Measurements from ENCODE around the gene NME7.

NME7 gene

DNA sequence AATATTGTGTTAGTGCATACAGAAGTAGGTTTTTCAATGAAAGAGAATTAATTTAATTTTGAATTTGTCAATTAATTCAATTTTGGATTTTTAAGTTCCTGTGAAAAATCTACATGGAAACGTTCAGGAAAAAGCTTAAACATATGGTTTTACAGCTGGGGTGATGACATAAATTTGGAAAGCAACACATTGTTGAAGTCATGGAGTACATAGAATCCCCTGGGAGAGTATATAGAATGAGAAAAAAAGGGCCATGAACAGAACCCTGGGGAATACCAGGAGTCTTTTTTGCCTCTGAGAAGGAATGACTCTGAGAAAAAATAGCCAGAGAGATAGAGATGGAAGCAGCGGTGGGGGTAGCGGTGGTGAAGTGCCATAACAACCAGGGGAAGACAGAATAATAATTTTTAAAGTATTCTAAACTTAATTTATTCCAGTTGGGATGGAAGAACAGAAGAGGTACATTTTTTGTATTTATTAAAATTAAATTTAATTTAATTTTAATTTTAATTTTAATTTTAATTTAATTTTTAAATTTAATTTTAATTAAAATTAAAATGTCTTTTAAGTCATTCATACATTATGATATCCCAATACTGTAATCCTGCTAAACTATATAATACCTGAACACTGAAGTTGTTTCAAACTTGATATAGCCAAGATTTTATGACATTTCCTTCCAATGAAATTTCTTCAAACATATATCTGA, 48.9 kb downstream of the NME7 start:
- H3K27me3 ChIP-seq (ENCODE audit: insufficient read depth, low read depth, severe bottlenecking): no peaks in the 10 kb centered on the region
- no peak overlapping the region for H3K4me3 ChIP-seq (ENCODE audit: low read depth, low read length)
- no peak for DNase-seq
- no peaks in the 10 kb centered on the region for H3K9me3 ChIP-seq (ENCODE audit: severe bottlenecking)
- TF ChIP-seq, protein P1, sequence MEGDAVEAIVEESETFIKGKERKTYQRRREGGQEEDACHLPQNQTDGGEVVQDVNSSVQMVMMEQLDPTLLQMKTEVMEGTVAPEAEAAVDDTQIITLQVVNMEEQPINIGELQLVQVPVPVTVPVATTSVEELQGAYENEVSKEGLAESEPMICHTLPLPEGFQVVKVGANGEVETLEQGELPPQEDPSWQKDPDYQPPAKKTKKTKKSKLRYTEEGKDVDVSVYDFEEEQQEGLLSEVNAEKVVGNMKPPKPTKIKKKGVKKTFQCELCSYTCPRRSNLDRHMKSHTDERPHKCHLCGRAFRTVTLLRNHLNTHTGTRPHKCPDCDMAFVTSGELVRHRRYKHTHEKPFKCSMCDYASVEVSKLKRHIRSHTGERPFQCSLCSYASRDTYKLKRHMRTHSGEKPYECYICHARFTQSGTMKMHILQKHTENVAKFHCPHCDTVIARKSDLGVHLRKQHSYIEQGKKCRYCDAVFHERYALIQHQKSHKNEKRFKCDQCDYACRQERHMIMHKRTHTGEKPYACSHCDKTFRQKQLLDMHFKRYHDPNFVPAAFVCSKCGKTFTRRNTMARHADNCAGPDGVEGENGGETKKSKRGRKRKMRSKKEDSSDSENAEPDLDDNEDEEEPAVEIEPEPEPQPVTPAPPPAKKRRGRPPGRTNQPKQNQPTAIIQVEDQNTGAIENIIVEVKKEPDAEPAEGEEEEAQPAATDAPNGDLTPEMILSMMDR (IDR thresholded peaks at IDR 0.05; ENCODE audit: low read depth, low read length): no peak
- no peak overlapping the region for H3K27ac ChIP-seq
- no peaks in the 10 kb centered on the region for H3K36me3 ChIP-seq

DNA sequence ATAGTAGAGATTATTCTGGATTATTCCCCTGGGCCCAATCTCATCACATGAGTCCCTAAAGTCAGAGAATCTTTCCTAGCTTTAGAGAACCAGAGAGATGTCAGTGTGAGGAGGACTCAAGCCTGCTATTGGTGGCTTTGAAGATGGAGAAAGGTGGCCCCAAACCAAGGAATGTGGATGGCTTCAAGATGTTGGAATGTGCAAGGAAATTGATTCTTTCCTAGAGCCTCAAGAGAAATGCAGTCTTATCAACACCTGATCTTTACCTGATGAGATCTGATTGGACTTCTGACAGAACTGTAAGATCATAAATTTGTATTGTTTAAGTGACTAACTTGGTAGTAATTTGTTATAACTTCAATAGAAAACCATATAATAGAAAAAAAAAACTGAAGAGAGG, 51.0 kb downstream of the NME7 start:
- DNase-seq: no peak
- TF ChIP-seq, protein P1 (IDR thresholded peaks at IDR 0.05; ENCODE audit: low read depth, low read length): no peak
- Histone ChIP-seq H3K9me3 (ENCODE audit: severe bottlenecking) (no peaks in the 10 kb centered on the region), H3K36me3 (no peaks in the 10 kb centered on the region), H3K27ac (no peak overlapping the region), H3K4me3 (ENCODE audit: low read depth, low read length) (no peak overlapping the region), H3K27me3 (ENCODE audit: insufficient read depth, low read depth, severe bottlenecking) (no peaks in the 10 kb centered on the region)

- no peak for DNase-seq
- Histone ChIP-seq H3K36me3 (no peaks in the 10 kb centered on the region), H3K4me3 (ENCODE audit: low read depth, low read length) (no peak overlapping the region), H3K9me3 (ENCODE audit: severe bottlenecking) (no peaks in the 10 kb centered on the region), H3K27ac (no peak overlapping the region), H3K27me3 (ENCODE audit: insufficient read depth, low read depth, severe bottlenecking) (no peaks in the 10 kb centered on the region)
- TF ChIP-seq, protein P1 (IDR thresholded peaks at IDR 0.05; ENCODE audit: low read depth, low read length): no peak
Observed at GRCh38 chr1:169312084-169312954, 55.3 kb downstream of the NME7 start.

DNA sequence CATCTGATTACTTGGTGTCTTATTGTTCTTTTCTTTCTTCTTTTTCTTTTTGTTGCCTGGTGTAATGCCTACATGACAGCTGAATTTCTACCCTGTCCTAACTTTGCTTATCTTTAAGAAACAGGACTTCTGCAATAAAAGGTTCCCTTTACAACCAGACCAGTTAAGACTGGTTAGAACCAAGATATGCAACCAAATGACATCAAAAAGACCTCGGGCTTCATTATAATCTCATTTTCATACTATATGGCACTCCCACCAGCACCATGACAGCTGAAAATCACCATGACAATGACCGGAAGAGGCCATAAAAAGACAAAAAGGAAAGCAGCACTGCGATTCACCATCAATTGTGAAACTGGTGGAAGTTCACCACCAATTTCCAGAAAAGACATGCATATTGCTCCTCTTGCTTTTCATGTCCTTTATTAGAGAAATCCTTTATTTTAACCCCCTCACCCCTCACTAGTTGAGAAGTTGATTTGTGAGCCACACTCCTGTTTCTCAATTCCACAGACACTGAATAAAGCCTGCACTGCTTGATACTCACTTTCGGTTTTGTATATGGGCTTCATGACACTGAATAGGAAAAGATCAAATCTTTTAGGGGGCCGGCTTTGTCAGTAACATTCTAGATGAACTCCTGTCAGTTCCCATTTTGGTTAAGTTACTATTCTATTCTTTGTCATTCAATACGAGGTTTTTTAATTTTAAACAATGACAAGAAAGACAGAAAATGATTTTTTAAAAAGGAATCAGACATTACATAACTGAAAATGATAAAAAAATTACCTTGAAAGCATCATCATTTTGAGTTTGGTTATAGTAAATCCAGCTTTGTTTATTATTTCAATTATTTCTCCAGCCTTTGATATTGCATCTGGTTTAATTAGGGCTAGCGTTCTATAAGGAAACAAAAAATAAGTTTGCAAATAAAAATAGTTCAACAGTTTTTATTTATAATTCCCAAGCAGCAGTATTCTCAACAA, 58.1 kb downstream of the NME7 start:
- H3K4me3 ChIP-seq (ENCODE audit: low read depth, low read length): no peak overlapping the region
- TF ChIP-seq, protein P1 (IDR thresholded peaks at IDR 0.05; ENCODE audit: low read depth, low read length): no peak
- no peaks in the 10 kb centered on the region for H3K36me3 ChIP-seq
- no peak for DNase-seq
- no peaks in the 10 kb centered on the region for H3K9me3 ChIP-seq (ENCODE audit: severe bottlenecking)
- H3K27ac ChIP-seq: no peak overlapping the region
- H3K27me3 ChIP-seq (ENCODE audit: insufficient read depth, low read depth, severe bottlenecking): no peaks in the 10 kb centered on the region

- no peak for DNase-seq
- Histone ChIP-seq H3K9me3 (ENCODE audit: severe bottlenecking) (no peaks in the 10 kb centered on the region), H3K27me3 (ENCODE audit: insufficient read depth, low read depth, severe bottlenecking) (no peaks in the 10 kb centered on the region), H3K4me3 (ENCODE audit: low read depth, low read length) (no peak overlapping the region), H3K36me3 (no peaks in the 10 kb centered on the region), H3K27ac (no peak overlapping the region)
- TF ChIP-seq, protein P1 (IDR thresholded peaks at IDR 0.05; ENCODE audit: low read depth, low read length): no peak
Observed at GRCh38 chr1:169308313-169309039, 59.1 kb downstream of the NME7 start.
